GM18498 (cell line): ENCODE measurements around the gene SLC6A18.

Source experiments
- ATAC-seq: cut with Tn5 transposase; IDR thresholded peaks from one replicate; pipeline ENCODE4 v1.9.1; 2021; ENCODE audit warnings: mild to moderate bottlenecking, moderate library complexity; ENCODE audit not compliant: unreplicated experiment

Gene SLC6A18

GRCh38 chr5:1225081-1225480, at the start of gene SLC6A18:
SLC6A18 (plus strand) TSS chr5:1225381; CDS start chr5:1225478, 97 bp downstream.
- ATAC-seq, result no peak

GRCh38 chr5:1175801-1176472, 49.2 kb upstream of the SLC6A18 start:
- no peak for ATAC-seq

GRCh38 chr5:1176473-1177391, 48.4 kb upstream of the SLC6A18 start:
- no peak for ATAC-seq

- no peak for ATAC-seq
Observed at GRCh38 chr5:1177826-1178528, 47.2 kb upstream of the SLC6A18 start.

- no peak for ATAC-seq
Observed at GRCh38 chr5:1178529-1179382, 46.4 kb upstream of the SLC6A18 start.

GRCh38 chr5:1179383-1179715, 45.8 kb upstream of the SLC6A18 start:
- no peak for ATAC-seq

GRCh38 chr5:1180096-1180495, 45.1 kb upstream of the SLC6A18 start:
- no peak for ATAC-seq

- no peak for ATAC-seq
Observed at GRCh38 chr5:1180841-1181271, 44.3 kb upstream of the SLC6A18 start.

GRCh38 chr5:1181451-1182359, 43.5 kb upstream of the SLC6A18 start:
- no peak for ATAC-seq

- ATAC-seq, result no peak
Observed at GRCh38 chr5:1182360-1182632, 42.9 kb upstream of the SLC6A18 start.

GRCh38 chr5:1182633-1183423, 42.4 kb upstream of the SLC6A18 start:
- no peak for ATAC-seq

- no peak for ATAC-seq
Observed at GRCh38 chr5:1183424-1184162, 41.6 kb upstream of the SLC6A18 start.

- no peak for ATAC-seq
Observed at GRCh38 chr5:1184163-1184470, 41.1 kb upstream of the SLC6A18 start.

GRCh38 chr5:1184481-1184880, 40.7 kb upstream of the SLC6A18 start:
- no peak for ATAC-seq

- no peak for ATAC-seq
Observed at GRCh38 chr5:1185038-1185627, 40.0 kb upstream of the SLC6A18 start.

GRCh38 chr5:1185629-1186350, 39.4 kb upstream of the SLC6A18 start:
- ATAC-seq, result no peak
